Transverse colon (tissue), 4 donors: ENCODE data around the gene SLF2. TPM values are rescaled to one million over a fixed set of nuclear protein-coding genes. Genes with fewer than 3 reads are reported as not detected.
A peak's percentile ranks its signal among the peaks of the same experiment; 100 is the strongest.

Experiments
- DNase-seq: peaks from one replicate; pipeline ENCODE4 v3.0.0-alpha.2; 2019
- H3K27ac ChIP-seq, 4 donors: fragments of 200-600 bp; sonication (generic); 2 replicates each; pipeline ENCODE4 v1.5.1; 2016 to 2018; ENCODE audit warnings: inconsistent platforms in 4 of 4
- H3K27me3 ChIP-seq: fragments of 200-600 bp; sonication (generic); 2 replicates; pipeline ENCODE4 v1.5.1; 2017; ENCODE audit warnings: inconsistent platforms
- H3K36me3 ChIP-seq, 4 donors: fragments of 200-600 bp; sonication (generic); 2 replicates each; pipeline ENCODE4 v1.5.1; 2017 to 2019; ENCODE audit warnings: inconsistent platforms in 4 of 4
- H3K4me1 ChIP-seq, 4 donors: fragments of 200-600 bp; sonication (generic); 2 replicates each; pipeline ENCODE4 v1.5.1; 2017 to 2020; ENCODE audit warnings: inconsistent platforms in 4 of 4
- H3K4me3 ChIP-seq, 4 donors: fragments of 200-600 bp; sonication (generic); 1 replicate in 1 of 4; 2 replicates in 3 of 4; pipeline versions ENCODE4 v1.5.1 to v1.6.1; 2017 to 2019; ENCODE audit warnings: inconsistent platforms in 4 of 4
- H3K9me3 ChIP-seq, 2 donors: fragments of 200-600 bp; sonication (generic); 2 replicates each; pipeline ENCODE4 v1.5.1; 2017 to 2019; ENCODE audit warnings: inconsistent platforms in 2 of 2
- CTCF ChIP-seq, 5 experiments: fragments of 200-600 bp in 3 of 5; fragments of 450-650 bp in 2 of 5; sonication (generic) in 3 of 5; IDR thresholded peaks; 1 replicate in 2 of 5; 2 replicates in 3 of 5; pipeline ENCODE4 v1.5.1; 2016 to 2017; ENCODE audit warnings: antibody characterized with exemption in 5 of 5, inconsistent platforms in 3 of 5, mild to moderate bottlenecking in 2 of 5, moderate library complexity in 1 of 5
- EP300 ChIP-seq: sonication (generic); formaldehyde crosslinking; IDR thresholded peaks from one replicate; pipeline ENCODE4 v1.6.1; 2017; ENCODE audit warnings: antibody characterized with exemption, low read depth
- POLR2A ChIP-seq: fragments of 450-650 bp; IDR thresholded peaks from one replicate; pipeline ENCODE4 v1.6.1; 2016; ENCODE audit warnings: antibody characterized with exemption, mild to moderate bottlenecking, moderate library complexity
- POLR2AphosphoS5 ChIP-seq, 3 donors: sonication (generic); formaldehyde crosslinking; IDR thresholded peaks; one replicate each; pipeline ENCODE4 v1.6.1; 2016; ENCODE audit warnings: antibody characterized with exemption in 3 of 3
- WGBS, 2 donors: methylation state at CpG; one replicate each; pipeline ENCODE4 v1.1.5; 2018; ENCODE audit warnings: low coverage in 1 of 2; 5-methylcytosine and 5-hydroxymethylcytosine counted together
- in situ Hi-C, 4 donors: fragments of 200-750 bp; cut with MboI; loops; one replicate each; pipeline versions ENCODE4 v1.15.0 to v1.15.1; 2017; ENCODE audit warnings: low sequenced_read_pairs in 3 of 4, low pct_ligation_motif_present in 1 of 4, low pct_unique_long_range_greater_than_20kb in 1 of 4
- intact Hi-C: fragments of 100-400 bp; cut with DNase I; formaldehyde crosslinking; loops from one replicate; pipeline ENCODE4 v1.15.1; 2023; ENCODE audit warnings: low total_unique reads
- total RNA-seq, 4 donors: library from RNA; depleted of rRNA; stranded (reverse); fragments of >200 nt; gene quantifications; one replicate each; pipeline ENCODE4 v1.1.0, GENCODE V29; 2016

The SLF2 gene
- total RNA-seq, 4 donors from 2014 or later, result 25.4 to 55.1 (median 33.1) TPM

- intact Hi-C loops, result no loop called here
- no peaks in the 10 kb centered on the region for H3K9me3 ChIP-seq
- no peak overlapping the region for H3K4me3 ChIP-seq
- H3K4me1 ChIP-seq, result peaks cover 0 to 5% (median 2%) of the 10 kb centered on the region in 4 donors
- H3K27me3 ChIP-seq, result no peaks in the 10 kb centered on the region
- peaks cover 0 to 8% (median 0%) of the 10 kb centered on the region in 4 donors for H3K36me3 ChIP-seq
- DNase-seq, result peak; percentile 3
- WGBS, 2 donors, result 98% methylated on average over 7 of the region's 7 CpGs; no CpG with 5 or more reads in 1 of the 2 donors
- no peak overlapping the region for H3K27ac ChIP-seq
- in situ Hi-C loops, result no loop called here
- TF ChIP-seq CTCF (IDR thresholded peaks at IDR 0.05) (no peak), EP300 (no peak), POLR2AphosphoS5 (IDR thresholded peaks at IDR 0.05) (no peak), POLR2A (no peak)
Measured at GRCh38 chr10:100980711-100981110, 67.9 kb downstream of the SLF2 start.

- peaks cover 0 to 8% (median 0%) of the 10 kb centered on the region in 4 donors for H3K36me3 ChIP-seq
- WGBS, 2 donors, result 81 to 83% methylated on average over 5 of the region's 5 CpGs
- no peaks in the 10 kb centered on the region for H3K9me3 ChIP-seq
- intact Hi-C loops (no loop called here), in situ Hi-C loops (no loop called here)
- DNase-seq, result no peak
- no peak for TF ChIP-seq CTCF (IDR thresholded peaks at IDR 0.05)
- H3K4me1 ChIP-seq, result peaks cover 3 to 10% (median 7%) of the 10 kb centered on the region in 4 donors
- H3K27me3 ChIP-seq, result no peaks in the 10 kb centered on the region
- no peak overlapping the region for H3K4me3 ChIP-seq
- no peak overlapping the region for H3K27ac ChIP-seq
Measured at GRCh38 chr10:100981178-100981772, 68.5 kb downstream of the SLF2 start.

GRCh38 chr10:100982916-100983830 lies 70.4 kb downstream of the SLF2 start:
- TF ChIP-seq CTCF (IDR thresholded peaks at IDR 0.05), result no peak
- TF ChIP-seq POLR2A, result no peak
- TF ChIP-seq EP300, result no peak
- no peak for TF ChIP-seq POLR2AphosphoS5 (IDR thresholded peaks at IDR 0.05)
- Histone ChIP-seq H3K9me3 (no peaks in the 10 kb centered on the region), H3K4me3 (no peak overlapping the region), H3K27me3 (no peaks in the 10 kb centered on the region), H3K36me3 (peaks cover 0 to 8% (median 0%) of the 10 kb centered on the region in 4 donors), H3K27ac (no peak overlapping the region), H3K4me1 (peaks cover 15 to 22% (median 19%) of the 10 kb centered on the region in 4 donors)
- in situ Hi-C loops (no loop called here), intact Hi-C loops (no loop called here)
- peak; percentile 6 for DNase-seq
- 77 to 93% methylated on average over 2 to 24 of the region's 24 CpGs for WGBS, 2 donors

- no peak for DNase-seq
- H3K27ac ChIP-seq, result no peak overlapping the region
- H3K4me3 ChIP-seq, result no peak overlapping the region
- intact Hi-C loops (no loop called here), in situ Hi-C loops (no loop called here)
- TF ChIP-seq POLR2AphosphoS5 (IDR thresholded peaks at IDR 0.05) (no peak), EP300 (no peak), CTCF (IDR thresholded peaks at IDR 0.05) (no peak), POLR2A (no peak)
- no peaks in the 10 kb centered on the region for H3K27me3 ChIP-seq
- 92% methylated on average over 12 of the region's 13 CpGs; no CpG with 5 or more reads in 1 of the 2 donors for WGBS, 2 donors
- peaks cover 17 to 27% (median 22%) of the 10 kb centered on the region in 4 donors for H3K4me1 ChIP-seq
- H3K36me3 ChIP-seq, result peaks cover 0 to 5% (median 0%) of the 10 kb centered on the region in 4 donors
- H3K9me3 ChIP-seq, result no peaks in the 10 kb centered on the region
Measured at GRCh38 chr10:100983868-100984671, 71.3 kb downstream of the SLF2 start.
